Smooth muscle cell (in vitro differentiated cells): ENCODE data around the gene TTLL1. TPM values are rescaled to one million over a fixed set of nuclear protein-coding genes. Genes with fewer than 3 reads are reported as not detected.

ENCODE experiments used
- DNase-seq: peaks from one replicate; lab custom pipeline; 2025; ENCODE audit not compliant: unreplicated experiment; lab: John Stamatoyannopoulos, UW
- H2AFZ ChIP-seq: fragments of 200-600 bp; sonication (generic); 2 replicates; pipeline ENCODE4 v1.6.0; 2016; ENCODE audit warnings: antibody characterized with exemption, low read depth, mild to moderate bottlenecking
- H3F3A ChIP-seq: fragments of 200-600 bp; sonication (generic); 2 replicates; pipeline ENCODE4 v1.6.0; 2017; ENCODE audit warnings: antibody characterized with exemption, low read depth
- H3K27ac ChIP-seq: fragments of 200-600 bp; sonication (generic); 2 replicates; pipeline ENCODE4 v1.5.1; 2016; ENCODE audit warnings: low read depth, mild to moderate bottlenecking
- H3K27me3 ChIP-seq: fragments of 200-600 bp; sonication (generic); 2 replicates; pipeline ENCODE4 v1.6.1; 2016; ENCODE audit warnings: low read depth, mild to moderate bottlenecking
- H3K36me3 ChIP-seq: fragments of 200-600 bp; sonication (generic); 2 replicates; pipeline ENCODE4 v1.5.1; 2016; ENCODE audit warnings: low read depth
- H3K4me1 ChIP-seq: fragments of 200-600 bp; sonication (generic); 2 replicates; pipeline ENCODE4 v1.5.1; 2016; ENCODE audit warnings: low read depth
- H3K4me2 ChIP-seq: fragments of 200-600 bp; sonication (generic); 2 replicates; pipeline ENCODE4 v1.6.0; 2016; ENCODE audit warnings: mild to moderate bottlenecking
- H3K4me3 ChIP-seq: fragments of 200-600 bp; sonication (generic); 2 replicates; pipeline ENCODE4 v1.5.1; 2016; ENCODE audit warnings: mild to moderate bottlenecking
- H3K79me2 ChIP-seq: fragments of 200-600 bp; sonication (generic); 2 replicates; pipeline ENCODE4 v1.6.0; 2016; ENCODE audit warnings: low read depth, mild to moderate bottlenecking
- H3K9ac ChIP-seq: fragments of 200-600 bp; sonication (generic); 2 replicates; pipeline ENCODE4 v1.6.0; 2016; ENCODE audit warnings: low read depth
- H3K9me3 ChIP-seq: fragments of 200-600 bp; sonication (generic); replicated peaks from 2 replicates; pipeline ENCODE4 v1.5.1; 2016; ENCODE audit warnings: low read depth
- H4K20me1 ChIP-seq: fragments of 200-600 bp; sonication (generic); 2 replicates; pipeline ENCODE4 v1.6.0; 2016; ENCODE audit warnings: low read depth
- CTCF ChIP-seq: fragments of 200-600 bp; sonication (generic); IDR thresholded peaks from 2 replicates; pipeline ENCODE4 v1.5.1; 2017; ENCODE audit warnings: borderline replicate concordance, mild to moderate bottlenecking, antibody characterized with exemption; ENCODE audit not compliant: insufficient read depth, poor library complexity, severe bottlenecking
- WGBS: methylation state at CpG from one replicate; pipeline ENCODE4 v1.1.7; 2016; ENCODE audit warnings: low lambda C conversion rate; 5-methylcytosine and 5-hydroxymethylcytosine counted together
- polyA plus RNA-seq: library from polyadenylated mRNA; unstranded; fragments of >200 nt; fragmentation: Nextera tagmentation; extraction: Ambion mirVana; gene quantifications from 2 replicates; pipeline ENCODE4 v1.2.1, GENCODE V29; 2016
- total RNA-seq: library from RNA; depleted of rRNA; stranded (reverse); fragments of >200 nt; gene quantifications from 2 replicates; pipeline ENCODE4 v1.2.3, GENCODE V29; 2014

The TTLL1 gene
- total and polyA plus RNA-seq, 2 experiments from 2014 or later: 12.7 to 17.7 TPM

- DNase-seq: no peak
- no peaks in the 10 kb centered on the region for H3K79me2 ChIP-seq
- H3K9me3 ChIP-seq: no peaks in the 10 kb centered on the region
- H3K36me3 ChIP-seq: no peaks in the 10 kb centered on the region
- 99% methylated on average over 4 of the region's 4 CpGs for WGBS
- H3K27me3 ChIP-seq: no peaks in the 10 kb centered on the region
- no peak overlapping the region for H2AFZ ChIP-seq
- no peaks in the 10 kb centered on the region for H3K4me1 ChIP-seq
- no peak overlapping the region for H3K4me2 ChIP-seq
- H4K20me1 ChIP-seq: no peaks in the 10 kb centered on the region
- no peak for TF ChIP-seq CTCF
- no peaks in the 10 kb centered on the region for H3F3A ChIP-seq
- H3K9ac ChIP-seq: no peak overlapping the region
- H3K4me3 ChIP-seq: no peak overlapping the region
- no peak overlapping the region for H3K27ac ChIP-seq
These were observed 45.4 kb upstream of the TTLL1 start for GRCh38 chr22:43134553-43134952.

- Histone ChIP-seq H3K4me3 (no peak overlapping the region), H3F3A (no peaks in the 10 kb centered on the region), H3K36me3 (no peaks in the 10 kb centered on the region), H3K9me3 (no peaks in the 10 kb centered on the region), H3K4me2 (no peak overlapping the region), H3K27ac (no peak overlapping the region), H3K4me1 (no peaks in the 10 kb centered on the region), H3K9ac (no peak overlapping the region), H2AFZ (no peak overlapping the region), H4K20me1 (no peaks in the 10 kb centered on the region), H3K27me3 (no peaks in the 10 kb centered on the region), H3K79me2 (no peaks in the 10 kb centered on the region)
- 88% methylated on average over 8 of the region's 9 CpGs for WGBS
- no peak for TF ChIP-seq CTCF
- no peak for DNase-seq
These were observed 44.2 kb upstream of the TTLL1 start for GRCh38 chr22:43133401-43133800.

GRCh38 chr22:43131773-43132501 lies 42.7 kb upstream of the TTLL1 start:
- H3K36me3 ChIP-seq: no peaks in the 10 kb centered on the region
- no peak overlapping the region for H3K9ac ChIP-seq
- 97% methylated on average over 17 of the region's 17 CpGs for WGBS
- no peak for DNase-seq
- H2AFZ ChIP-seq: no peak overlapping the region
- no peak overlapping the region for H3K4me2 ChIP-seq
- H3K4me1 ChIP-seq: no peaks in the 10 kb centered on the region
- H3K9me3 ChIP-seq: no peaks in the 10 kb centered on the region
- TF ChIP-seq CTCF: no peak
- H3K79me2 ChIP-seq: no peaks in the 10 kb centered on the region
- no peaks in the 10 kb centered on the region for H3F3A ChIP-seq
- no peak overlapping the region for H3K4me3 ChIP-seq
- no peaks in the 10 kb centered on the region for H4K20me1 ChIP-seq
- no peaks in the 10 kb centered on the region for H3K27me3 ChIP-seq
- H3K27ac ChIP-seq: no peak overlapping the region
